Esophagus squamous epithelium (tissue), 4 donors: Measurements from ENCODE around the gene CACFD1.

Experiments
- CTCF ChIP-seq, 6 experiments: fragments of 450-650 bp in 4 of 6; fragments of 200-600 bp in 2 of 6; sonication (generic) in 2 of 6; IDR thresholded peaks; one replicate each; pipeline ENCODE4 v1.5.1; 2016 to 2019; ENCODE audit warnings: antibody characterized with exemption in 6 of 6, mild to moderate bottlenecking in 4 of 6, moderate library complexity in 4 of 6
- POLR2A ChIP-seq, 4 donors: fragments of 450-650 bp; IDR thresholded peaks; one replicate each; pipeline ENCODE4 v1.6.1; 2017; ENCODE audit warnings: antibody characterized with exemption in 4 of 4, mild to moderate bottlenecking in 4 of 4, moderate library complexity in 3 of 4

GRCh38 chr9:133519693-133520092, 59.9 kb downstream of the CACFD1 start:
- TF ChIP-seq CTCF (IDR thresholded peaks at IDR 0.05) (no peak), POLR2A (IDR thresholded peaks at IDR 0.05) (no peak)
